Tibial nerve (tissue), 4 donors: Measurements from ENCODE around the gene LIMS1.

Experiments
- EP300 ChIP-seq, 2 donors: sonication (generic); formaldehyde crosslinking; IDR thresholded peaks; one replicate each; pipeline ENCODE4 v1.6.1; 2017; ENCODE audit warnings: antibody characterized with exemption in 2 of 2, mild to moderate bottlenecking in 1 of 2
- POLR2A ChIP-seq, 2 donors: fragments of 450-650 bp; IDR thresholded peaks; one replicate each; pipeline ENCODE4 v1.6.1; 2017; ENCODE audit warnings: antibody characterized with exemption in 2 of 2, mild to moderate bottlenecking in 2 of 2, moderate library complexity in 2 of 2
- TF ChIP-seq, protein P1 (sequence below), 5 experiments: fragments of 200-600 bp in 3 of 5; fragments of 450-650 bp in 2 of 5; sonication (generic) in 3 of 5; IDR thresholded peaks; one replicate each; pipeline ENCODE4 v1.5.1; 2016 to 2019; ENCODE audit warnings: antibody characterized with exemption in 5 of 5, mild to moderate bottlenecking in 3 of 5, moderate library complexity in 2 of 5

DNA sequence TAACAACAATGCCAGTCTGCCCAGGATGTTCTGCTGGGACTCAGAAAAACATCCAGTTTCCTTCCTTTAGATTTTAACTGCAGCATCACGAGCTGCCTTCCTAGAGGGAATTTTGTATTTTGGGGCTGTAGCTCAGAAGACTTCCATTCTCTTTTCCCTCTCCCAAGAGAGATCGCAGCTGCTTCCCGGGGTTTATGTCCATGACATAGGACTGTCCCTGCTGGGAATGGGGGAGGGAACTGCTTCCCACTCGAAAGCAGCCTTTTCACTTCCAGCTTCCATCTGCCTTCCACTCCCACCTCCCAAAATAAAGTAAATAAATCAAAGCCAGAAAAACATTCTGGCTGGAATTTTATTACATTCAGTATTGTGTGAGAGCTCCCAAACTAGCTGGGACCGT, 52.4 kb downstream of the LIMS1 start:
- TF ChIP-seq, protein P1, sequence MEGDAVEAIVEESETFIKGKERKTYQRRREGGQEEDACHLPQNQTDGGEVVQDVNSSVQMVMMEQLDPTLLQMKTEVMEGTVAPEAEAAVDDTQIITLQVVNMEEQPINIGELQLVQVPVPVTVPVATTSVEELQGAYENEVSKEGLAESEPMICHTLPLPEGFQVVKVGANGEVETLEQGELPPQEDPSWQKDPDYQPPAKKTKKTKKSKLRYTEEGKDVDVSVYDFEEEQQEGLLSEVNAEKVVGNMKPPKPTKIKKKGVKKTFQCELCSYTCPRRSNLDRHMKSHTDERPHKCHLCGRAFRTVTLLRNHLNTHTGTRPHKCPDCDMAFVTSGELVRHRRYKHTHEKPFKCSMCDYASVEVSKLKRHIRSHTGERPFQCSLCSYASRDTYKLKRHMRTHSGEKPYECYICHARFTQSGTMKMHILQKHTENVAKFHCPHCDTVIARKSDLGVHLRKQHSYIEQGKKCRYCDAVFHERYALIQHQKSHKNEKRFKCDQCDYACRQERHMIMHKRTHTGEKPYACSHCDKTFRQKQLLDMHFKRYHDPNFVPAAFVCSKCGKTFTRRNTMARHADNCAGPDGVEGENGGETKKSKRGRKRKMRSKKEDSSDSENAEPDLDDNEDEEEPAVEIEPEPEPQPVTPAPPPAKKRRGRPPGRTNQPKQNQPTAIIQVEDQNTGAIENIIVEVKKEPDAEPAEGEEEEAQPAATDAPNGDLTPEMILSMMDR (IDR thresholded peaks at IDR 0.05), result no peak
- TF ChIP-seq POLR2A (IDR thresholded peaks at IDR 0.05) (no peak), EP300 (IDR thresholded peaks at IDR 0.05) (no peak)
